SK-N-SH (cell line): Measurements from ENCODE around the gene PEAK1. TPM values are rescaled to one million over a fixed set of nuclear protein-coding genes. Genes with fewer than 3 reads are reported as not detected.
"Not testable (repeated sequence)": the region's sequence is repeated elsewhere in the genome, so short reads cannot be mapped to it uniquely, and the experiment has no call there.

Experiments
- CTCF ChIA-PET: fragments of 300-600, 350-600 bp; formaldehyde crosslinking; extraction: SDS; loops from one replicate; lab custom pipeline; 2021; lab: Yijun Ruan, JAX
- POLR2A ChIA-PET: fragments of 350-600 bp; sonication (Branson Sonifier 250); formaldehyde crosslinking; extraction: SDS; loops from one replicate; lab custom pipeline; 2020; ENCODE audit warnings: antibody characterized with exemption, inconsistent platforms; lab: Yijun Ruan, JAX
- DNase-seq: peaks from one replicate; pipeline ENCODE4 v3.0.0; 2012
- H2AFZ ChIP-seq: fragments of 200-600 bp; sonication (generic); 2 replicates; pipeline ENCODE4 v1.8.1; 2016; ENCODE audit warnings: antibody characterized with exemption, mild to moderate bottlenecking, low read depth
- H3F3A ChIP-seq: fragments of 200-600 bp; sonication (generic); replicated peaks from 2 replicates; pipeline ENCODE3; 2016; ENCODE audit warnings: antibody characterized with exemption, mild to moderate bottlenecking; ENCODE audit not compliant: insufficient read depth
- H3K27ac ChIP-seq, 2 experiments: fragments of 200-500 bp in 1 of 2; fragments of 200-600 bp in 1 of 2; sonication (Bioruptor generic) in 1 of 2; sonication (generic), shearing (Covaris generic) in 1 of 2; 2 replicates each; pipeline versions ENCODE4 v1.5.1 to v1.6.1; 2014 to 2016; ENCODE audit warnings: low read depth in 2 of 2, inconsistent platforms in 1 of 2, low read length in 1 of 2, mild to moderate bottlenecking in 1 of 2, mixed read lengths in 1 of 2
- H3K27me3 ChIP-seq: fragments of 200-600 bp; sonication (generic), shearing (Covaris generic); 2 replicates; pipeline ENCODE4 v1.6.1; 2016; ENCODE audit warnings: mixed run types; ENCODE audit not compliant: insufficient read depth
- H3K36me3 ChIP-seq, 2 experiments: fragments of 200-500 bp in 1 of 2; fragments of 200-600 bp in 1 of 2; sonication (Bioruptor generic) in 1 of 2; sonication (generic) in 1 of 2; replicated peaks in 1 of 2; 2 replicates each; pipeline versions ENCODE3 to v1.5.1; 2014 to 2016; ENCODE audit warnings: low read length in 1 of 2, mild to moderate bottlenecking in 1 of 2; ENCODE audit not compliant: insufficient read depth in 2 of 2, control insufficient read depth in 1 of 2
- H3K4me1 ChIP-seq, 2 experiments: fragments of 200-500 bp in 1 of 2; fragments of 200-600 bp in 1 of 2; sonication (Bioruptor generic) in 1 of 2; sonication (generic), shearing (Covaris generic) in 1 of 2; 2 replicates each; pipeline versions ENCODE4 v1.5.1 to v1.6.1; 2014 to 2016; ENCODE audit warnings: low read depth in 1 of 2, low read length in 1 of 2, mixed run types in 1 of 2; ENCODE audit not compliant: insufficient read depth in 2 of 2, control insufficient read depth in 1 of 2
- H3K4me2 ChIP-seq: fragments of 200-600 bp; sonication (generic), shearing (Covaris generic); 2 replicates; pipeline ENCODE4 v1.6.1; 2017; ENCODE audit warnings: mixed run types
- H3K4me3 ChIP-seq, 2 experiments: fragments of 200-500 bp in 1 of 2; fragments of 200-600 bp in 1 of 2; sonication (Bioruptor generic) in 1 of 2; sonication (generic), shearing (Covaris generic) in 1 of 2; 2 replicates each; pipeline versions ENCODE4 v1.5.1 to v1.8.1; 2014 to 2016; ENCODE audit warnings: low read depth in 2 of 2, inconsistent platforms in 1 of 2, low read length in 1 of 2, mild to moderate bottlenecking in 1 of 2, mixed read lengths in 1 of 2, moderate library complexity in 1 of 2
- H3K79me2 ChIP-seq: fragments of 200-600 bp; sonication (generic); 2 replicates; pipeline ENCODE4 v1.8.1; 2017; ENCODE audit warnings: mild to moderate bottlenecking; ENCODE audit not compliant: insufficient read depth
- H3K9ac ChIP-seq: fragments of 200-600 bp; sonication (generic); 2 replicates; pipeline ENCODE4 v1.6.1; 2017; ENCODE audit warnings: mixed run types
- H3K9me2 ChIP-seq: fragments of 200-600 bp; sonication (generic); 2 replicates; pipeline ENCODE4 v1.6.1; 2017; ENCODE audit warnings: mixed run types
- H3K9me3 ChIP-seq: fragments of 200-600 bp; sonication (generic); 2 replicates; pipeline ENCODE4 v1.6.1; 2017; ENCODE audit warnings: mixed run types, mild to moderate bottlenecking, moderate library complexity
- H4K20me1 ChIP-seq: fragments of 200-600 bp; sonication (generic); 2 replicates; pipeline ENCODE4 v1.6.1; 2017; ENCODE audit warnings: mild to moderate bottlenecking, mixed run types; ENCODE audit not compliant: insufficient read depth
- EP300 ChIP-seq, 2 experiments: IDR thresholded peaks; 2 replicates each; pipeline versions ENCODE4 v1.4.0 to v1.6.1; 2012; ENCODE audit warnings: borderline replicate concordance in 1 of 2, low read depth in 1 of 2, low read length in 1 of 2
- FOSL2 ChIP-seq: IDR thresholded peaks from 2 replicates; pipeline ENCODE4 v1.4.0; 2012; ENCODE audit warnings: low read depth, mild to moderate bottlenecking, moderate library complexity, borderline replicate concordance
- FOXJ3 ChIP-seq: sonication (generic); formaldehyde crosslinking; IDR thresholded peaks from 2 replicates; pipeline ENCODE4 v1.5.1; 2020; ENCODE audit warnings: mild to moderate bottlenecking, missing genetic modification reagents
- GATA2 ChIP-seq: sonication (generic); formaldehyde crosslinking; IDR thresholded peaks from 2 replicates; pipeline ENCODE4 v1.5.0; 2020; ENCODE audit warnings: mild to moderate bottlenecking, missing genetic modification reagents
- POLR2AphosphoS5 ChIP-seq: IDR thresholded peaks from 2 replicates; pipeline ENCODE4 v1.6.1; 2012; ENCODE audit warnings: low read depth, low read length
- RAD21 ChIP-seq: IDR thresholded peaks from 2 replicates; pipeline ENCODE4 v1.6.1; 2012; ENCODE audit warnings: mild to moderate bottlenecking, low read length
- RCOR1 ChIP-seq: fragments of 150-350 bp; IDR thresholded peaks from 2 replicates; pipeline ENCODE4 v1.6.1; 2017; ENCODE audit warnings: antibody characterized with exemption, low read length
- REST ChIP-seq: IDR thresholded peaks from 2 replicates; pipeline ENCODE4 v1.6.1; 2012; ENCODE audit warnings: mild to moderate bottlenecking, low read depth, low read length, moderate library complexity
- SMC3 ChIP-seq: IDR thresholded peaks from 2 replicates; pipeline ENCODE4 v1.6.1; 2012; ENCODE audit warnings: low read depth, low read length, improper control_type of control experiment
- TAF1 ChIP-seq: IDR thresholded peaks from 2 replicates; pipeline ENCODE4 v1.6.1; 2012; ENCODE audit warnings: low read depth, mild to moderate bottlenecking, low read length, moderate library complexity, borderline replicate concordance
- TCF12 ChIP-seq: IDR thresholded peaks from 2 replicates; pipeline ENCODE4 v1.4.0; 2012
- TEAD4 ChIP-seq: IDR thresholded peaks from 2 replicates; pipeline ENCODE4 v1.4.0; 2012; ENCODE audit warnings: mild to moderate bottlenecking, borderline replicate concordance; ENCODE audit not compliant: insufficient read depth
- USF1 ChIP-seq: IDR thresholded peaks from 2 replicates; pipeline ENCODE4 v1.4.0; 2012; ENCODE audit warnings: low read depth, borderline replicate concordance
- YY1 ChIP-seq: IDR thresholded peaks from 2 replicates; pipeline ENCODE4 v1.4.0; 2012; ENCODE audit warnings: low read depth, mild to moderate bottlenecking
- WGBS: methylation state at CpG from one replicate; pipeline ENCODE4 v1.1.6; 2017; ENCODE audit warnings: low lambda C conversion rate; 5-methylcytosine and 5-hydroxymethylcytosine counted together
- polyA plus RNA-seq, 3 experiments: library from polyadenylated mRNA; depleted of rRNA; stranded (reverse); fragments of >200 nt; gene quantifications; 2 replicates each; pipeline ENCODE4 v1.2.3, GENCODE V29; 2012

Gene PEAK1
- polyA plus RNA-seq, 1 of the 3 experiments (the other 2 are of a cell fraction), result 9.0 TPM

- no peak overlapping the region for H3K27ac ChIP-seq
- H3K79me2 ChIP-seq, result no peaks in the 10 kb centered on the region
- H3K36me3 ChIP-seq, result peaks cover 12 to 26% of the 10 kb centered on the region in 2 experiments
- H3K27me3 ChIP-seq, result no peaks in the 10 kb centered on the region
- no peak for DNase-seq
- H3K4me1 ChIP-seq, result peaks cover 0 to 2% of the 10 kb centered on the region in 2 experiments; a peak in 1 of 4 replicates
- H3K4me3 ChIP-seq, result no peak overlapping the region
- no peak overlapping the region for H3K4me2 ChIP-seq
- H3K9me2 ChIP-seq, result no peaks in the 10 kb centered on the region
- no peak overlapping the region for H2AFZ ChIP-seq
- CTCF ChIA-PET, result interaction anchor here (0.8 to 1.4 kb wide), 2 partner anchors 78 to 365 kb away, joined by 3 read pairs; no protein-coding TSS in a partner anchor
- TF ChIP-seq POLR2AphosphoS5, result no peak
- TF ChIP-seq RCOR1, result no peak
- TF ChIP-seq SMC3, result no peak
- no peak for TF ChIP-seq EP300 (IDR thresholded peaks at IDR 0.05; ENCODE audit: borderline replicate concordance in 1 of 2, low read depth in 1 of 2, low read length in 1 of 2)
- TF ChIP-seq TAF1, result no peak
- TF ChIP-seq REST, result no peak
- no peak for TF ChIP-seq FOSL2
- TF ChIP-seq TCF12, result no peak
- TF ChIP-seq TEAD4, result no peak
- no peak for TF ChIP-seq FOXJ3
- no peak for TF ChIP-seq USF1
- TF ChIP-seq GATA2 (CRISPR knock-in tag), result no peak
- no peak for TF ChIP-seq RAD21
- no peak for TF ChIP-seq YY1
- H3F3A ChIP-seq, result peaks cover 8% of the 10 kb centered on the region
- POLR2A ChIA-PET, result no interaction called here
- H3K9ac ChIP-seq, result no peak overlapping the region
- H3K9me3 ChIP-seq, result no peaks in the 10 kb centered on the region
- H4K20me1 ChIP-seq, result no peaks in the 10 kb centered on the region
These were observed 241.5 kb downstream of the PEAK1 start for GRCh38 chr15:77178411-77178810.

GRCh38 chr15:77176148-77176547 is 243.8 kb downstream of the PEAK1 start:
- Histone ChIP-seq H3K36me3 (peaks cover 8 to 28% of the 10 kb centered on the region in 2 experiments), H3F3A (peaks cover 11% of the 10 kb centered on the region)
- H2AFZ ChIP-seq, H3K4me3 ChIP-seq, DNase-seq, POLR2A ChIA-PET, H4K20me1 ChIP-seq, H3K4me2 ChIP-seq, H3K9ac ChIP-seq, H3K9me3 ChIP-seq, H3K27me3 ChIP-seq, H3K79me2 ChIP-seq, H3K27ac ChIP-seq, H3K4me1 ChIP-seq, H3K9me2 ChIP-seq: not testable (repeated sequence)
- CTCF ChIA-PET, result interaction anchor here (1.0 kb wide), 1 partner anchor 457 kb away, joined by 3 read pairs; the partner anchor contains the start of gene LINGO1
- WGBS, result 79% methylated on average over 1 of the region's 1 CpG
